ENCODE measurements around the gene SMYD3.

DNA sequence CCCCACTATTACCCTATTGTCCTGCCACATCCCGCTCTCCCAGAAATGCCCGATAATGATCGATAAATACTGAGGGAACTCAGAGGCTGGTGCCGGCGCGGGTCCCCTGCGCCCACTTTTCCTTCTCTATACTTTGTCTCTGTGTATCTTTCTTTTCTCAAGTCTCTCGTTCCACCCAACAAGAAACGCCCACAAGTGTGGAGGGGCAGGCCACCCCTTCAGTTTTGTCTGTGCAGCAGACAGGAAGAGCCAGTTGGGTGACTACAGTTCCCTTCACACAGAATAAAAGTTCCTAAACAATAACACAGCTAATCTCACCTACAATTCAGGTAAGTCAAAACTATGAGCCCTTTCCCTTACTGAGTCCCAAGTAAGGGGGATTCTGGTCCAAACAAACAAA is 423.7 kb downstream of the SMYD3 start:
- TF ChIP-seq, protein P1, sequence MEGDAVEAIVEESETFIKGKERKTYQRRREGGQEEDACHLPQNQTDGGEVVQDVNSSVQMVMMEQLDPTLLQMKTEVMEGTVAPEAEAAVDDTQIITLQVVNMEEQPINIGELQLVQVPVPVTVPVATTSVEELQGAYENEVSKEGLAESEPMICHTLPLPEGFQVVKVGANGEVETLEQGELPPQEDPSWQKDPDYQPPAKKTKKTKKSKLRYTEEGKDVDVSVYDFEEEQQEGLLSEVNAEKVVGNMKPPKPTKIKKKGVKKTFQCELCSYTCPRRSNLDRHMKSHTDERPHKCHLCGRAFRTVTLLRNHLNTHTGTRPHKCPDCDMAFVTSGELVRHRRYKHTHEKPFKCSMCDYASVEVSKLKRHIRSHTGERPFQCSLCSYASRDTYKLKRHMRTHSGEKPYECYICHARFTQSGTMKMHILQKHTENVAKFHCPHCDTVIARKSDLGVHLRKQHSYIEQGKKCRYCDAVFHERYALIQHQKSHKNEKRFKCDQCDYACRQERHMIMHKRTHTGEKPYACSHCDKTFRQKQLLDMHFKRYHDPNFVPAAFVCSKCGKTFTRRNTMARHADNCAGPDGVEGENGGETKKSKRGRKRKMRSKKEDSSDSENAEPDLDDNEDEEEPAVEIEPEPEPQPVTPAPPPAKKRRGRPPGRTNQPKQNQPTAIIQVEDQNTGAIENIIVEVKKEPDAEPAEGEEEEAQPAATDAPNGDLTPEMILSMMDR (IDR thresholded peaks at IDR 0.05; ENCODE audit: borderline replicate concordance, extremely low read depth, low read length, poor library complexity, severe bottlenecking): no peak
- TF ChIP-seq EZH2 (IDR thresholded peaks at IDR 0.05; ENCODE audit: borderline replicate concordance, low read depth, low read length, severe bottlenecking): no peak

All from DND-41 (cell line).